Stimulated activated CD8-positive, alpha-beta memory T cell treated with anti-CD3 and anti-CD28 coated beads, Interleukin-2, amount 100 ng/mL, for 48 hours (primary cell): ENCODE results near the gene OLFM2.
"Not testable (repeated sequence)": the region's sequence is repeated elsewhere in the genome, so short reads cannot be mapped to it uniquely, and the experiment has no call there.

Source experiments
- DNase-seq, 2 donors: peaks; one replicate each; pipeline ENCODE4 v3.0.0-alpha.2; 2020; ENCODE audit warnings: low read depth in 2 of 2

The OLFM2 gene

GRCh38 chr19:9862938-9863337, 73.4 kb downstream of the OLFM2 start:
- DNase-seq = no peak

- no peak for DNase-seq
Measured at GRCh38 chr19:9861503-9861902, 74.8 kb downstream of the OLFM2 start.

- no peak for DNase-seq
Measured at GRCh38 chr19:9860407-9860806, 75.9 kb downstream of the OLFM2 start.

GRCh38 chr19:9858766-9859165, 77.5 kb downstream of the OLFM2 start:
- DNase-seq = no peak

- no peak for DNase-seq
Measured at GRCh38 chr19:9857920-9858746, 78.2 kb downstream of the OLFM2 start.

- no peak for DNase-seq
Measured at GRCh38 chr19:9857076-9857721, 79.1 kb downstream of the OLFM2 start.

- DNase-seq = no peak
Measured at GRCh38 chr19:9856609-9857008, 79.7 kb downstream of the OLFM2 start.

- DNase-seq = no peak
Measured at GRCh38 chr19:9854282-9854846, 82.0 kb downstream of the OLFM2 start.

- DNase-seq = no peak
Measured at GRCh38 chr19:9850235-9850959, 85.9 kb downstream of the OLFM2 start.

GRCh38 chr19:9849791-9850190, 86.5 kb downstream of the OLFM2 start:
- DNase-seq = no peak

GRCh38 chr19:9848762-9849161, 87.6 kb downstream of the OLFM2 start:
- no peak for DNase-seq

- no peak for DNase-seq
Measured at GRCh38 chr19:9848060-9848459, 88.3 kb downstream of the OLFM2 start.

GRCh38 chr19:9847087-9847671, 89.1 kb downstream of the OLFM2 start:
- peak; percentile 33 to 51 for DNase-seq

GRCh38 chr19:9843626-9844273, 92.6 kb downstream of the OLFM2 start:
- DNase-seq = not testable (repeated sequence)

- DNase-seq = no peak
Measured at GRCh38 chr19:9842834-9843625, 93.3 kb downstream of the OLFM2 start.

GRCh38 chr19:9839415-9839814, 96.9 kb downstream of the OLFM2 start:
- DNase-seq = no peak

- no peak for DNase-seq
Measured at GRCh38 chr19:9838324-9838723, 98.0 kb downstream of the OLFM2 start.

- no peak for DNase-seq
Measured at GRCh38 chr19:9836021-9836420, 100.3 kb downstream of the OLFM2 start.

- no peak for DNase-seq
Measured at GRCh38 chr19:9835507-9835949, 100.8 kb downstream of the OLFM2 start.

GRCh38 chr19:9834726-9835506, 101.4 kb downstream of the OLFM2 start, which contains the start of gene PIN1:
TSS of gene PIN1 (plus strand) at chr19:9835318. CDS start at chr19:9835345, 27 bp downstream.
- DNase-seq = peak; percentile 99
